GM12801 (cell line): ENCODE data around the gene ULK2.

Source experiments
- CTCF ChIP-seq: IDR thresholded peaks from one replicate; pipeline ENCODE4 v1.5.1; 2011; ENCODE audit warnings: control low read depth; ENCODE audit not compliant: insufficient read length; ENCODE audit errors: extremely low read depth

Gene ULK2

GRCh38 chr17:19762515-19762961 is 105.2 kb downstream of the ULK2 start:
- TF ChIP-seq CTCF, result no peak

GRCh38 chr17:19760746-19761145 is 107.0 kb downstream of the ULK2 start:
- TF ChIP-seq CTCF, result no peak

GRCh38 chr17:19759568-19760549 is 107.9 kb downstream of the ULK2 start:
- no peak for TF ChIP-seq CTCF

- TF ChIP-seq CTCF, result no peak
Observed at GRCh38 chr17:19757536-19758180, 110.1 kb downstream of the ULK2 start.

- TF ChIP-seq CTCF, result no peak
Observed at GRCh38 chr17:19756546-19756945, 111.2 kb downstream of the ULK2 start.

- no peak for TF ChIP-seq CTCF
Observed at GRCh38 chr17:19755821-19756510, 111.8 kb downstream of the ULK2 start.

- no peak for TF ChIP-seq CTCF
Observed at GRCh38 chr17:19755392-19755791, 112.3 kb downstream of the ULK2 start.
